Liver (tissue), 3 donors: ENCODE data around the gene GHR.

Experiments
- CTCF ChIP-seq: fragments of 150-350 bp; IDR thresholded peaks from 2 replicates; pipeline ENCODE4 v1.5.1; 2017; ENCODE audit warnings: improper control_type of control experiment, low read depth, low read length; ENCODE audit not compliant: missing input control
- EGR1 ChIP-seq, 2 donors: IDR thresholded peaks; 2 replicates each; pipeline ENCODE4 v1.6.1; 2016 to 2018; ENCODE audit warnings: antibody characterized with exemption in 2 of 2, low read depth in 2 of 2
- GABPA ChIP-seq, 2 donors: IDR thresholded peaks in 1 of 2; conservative IDR thresholded peaks in 1 of 2; 2 replicates each; pipeline ENCODE4 v1.6.1; 2016; ENCODE audit warnings: antibody characterized with exemption in 2 of 2, mild to moderate bottlenecking in 1 of 2, moderate library complexity in 1 of 2
- HNF4A ChIP-seq, 2 donors: conservative IDR thresholded peaks; 2 replicates each; pipeline ENCODE4 v1.6.1; 2016; ENCODE audit warnings: antibody characterized with exemption in 2 of 2, mild to moderate bottlenecking in 2 of 2
- HNF4G ChIP-seq: IDR thresholded peaks from 2 replicates; pipeline ENCODE4 v1.6.1; 2016; ENCODE audit warnings: antibody characterized with exemption
- JUND ChIP-seq, 2 donors: IDR thresholded peaks; 2 replicates each; pipeline ENCODE4 v1.6.1; 2016; ENCODE audit warnings: antibody characterized with exemption in 2 of 2
- MAX ChIP-seq: IDR thresholded peaks from 2 replicates; pipeline ENCODE4 v1.6.1; 2016; ENCODE audit warnings: antibody characterized with exemption
- NR2F2 ChIP-seq: IDR thresholded peaks from 2 replicates; pipeline ENCODE4 v1.6.1; 2016; ENCODE audit warnings: antibody characterized with exemption
- REST ChIP-seq: IDR thresholded peaks from 2 replicates; pipeline ENCODE4 v1.6.1; 2016; ENCODE audit warnings: antibody characterized with exemption, mild to moderate bottlenecking
- RXRA ChIP-seq, 2 donors: IDR thresholded peaks; 2 replicates each; pipeline ENCODE4 v1.6.1; 2017 to 2018; ENCODE audit warnings: antibody characterized with exemption in 2 of 2, mild to moderate bottlenecking in 1 of 2
- SP1 ChIP-seq: IDR thresholded peaks from 2 replicates; pipeline ENCODE4 v1.6.1; 2018; ENCODE audit warnings: antibody characterized with exemption, mild to moderate bottlenecking
- TAF1 ChIP-seq: conservative IDR thresholded peaks from 2 replicates; pipeline ENCODE4 v1.6.1; 2016; ENCODE audit warnings: antibody characterized with exemption, mild to moderate bottlenecking
- YY1 ChIP-seq: IDR thresholded peaks from 2 replicates; pipeline ENCODE4 v1.6.1; 2016; ENCODE audit warnings: antibody characterized with exemption, mild to moderate bottlenecking
- ZBTB33 ChIP-seq: IDR thresholded peaks from 2 replicates; pipeline ENCODE4 v1.6.1; 2016; ENCODE audit warnings: antibody characterized with exemption
- donor health status: healthy.
- donor health status: healthy.

GRCh38 chr5:42636946-42637345 lies 213.7 kb downstream of the GHR start:
- TF ChIP-seq MAX (no peak), CTCF (no peak), YY1 (no peak), TAF1 (no peak), GABPA (IDR thresholded peaks at IDR 0.05 in 1 of 2, conservative IDR thresholded peaks at IDR 0.05 in 1 of 2) (no peak), HNF4G (no peak), JUND (IDR thresholded peaks at IDR 0.05) (no peak), RXRA (IDR thresholded peaks at IDR 0.05) (no peak), SP1 (no peak), ZBTB33 (no peak), HNF4A (conservative IDR thresholded peaks at IDR 0.05) (no peak), NR2F2 (no peak), REST (no peak), EGR1 (IDR thresholded peaks at IDR 0.05; ENCODE audit: low read depth in 2 of 2) (no peak)
